ENCODE data around the gene MEGF6. TPM values are rescaled to one million over a fixed set of nuclear protein-coding genes. Genes with fewer than 3 reads are reported as not detected.

The MEGF6 gene
- total RNA-seq, 4 donors from 2014 or later, result 66.7 to 120 (median 74.5) TPM

GRCh38 chr1:3630914-3631313 is 19.6 kb upstream of the MEGF6 start:
- no peak for TF ChIP-seq EP300 (IDR thresholded peaks at IDR 0.05)
- WGBS, result 69% methylated on average over 8 of the region's 9 CpGs

GRCh38 chr1:3630161-3630611 is 18.9 kb upstream of the MEGF6 start:
- DNase-seq (ENCODE audit: low spot score in 2 of 2), result no peak
- Histone ChIP-seq H3K9me3 (no peaks in the 10 kb centered on the region), H3K4me1 (peaks cover 13% of the 10 kb centered on the region), H3K27ac (no peak overlapping the region), H3K36me3 (peaks cover 84% of the 10 kb centered on the region), H3K27me3 (no peaks in the 10 kb centered on the region), H3K4me3 (no peak overlapping the region)
- no peak for TF ChIP-seq POLR2AphosphoS5 (IDR thresholded peaks at IDR 0.05)
- no peak for TF ChIP-seq POLR2A (IDR thresholded peaks at IDR 0.05)
- TF ChIP-seq EP300 (IDR thresholded peaks at IDR 0.05), result no peak
- TF ChIP-seq CTCF (IDR thresholded peaks at IDR 0.05), result no peak
- 64% methylated on average over 6 of the region's 11 CpGs for WGBS

More at GRCh38 chr1:3630914-3631313, 19.6 kb upstream of the MEGF6 start:
- H3K4me1 ChIP-seq, result peaks cover 6% of the 10 kb centered on the region
- no peaks in the 10 kb centered on the region for H3K9me3 ChIP-seq
- H3K4me3 ChIP-seq, result no peak overlapping the region
- no peak overlapping the region for H3K27ac ChIP-seq
- peaks cover 91% of the 10 kb centered on the region for H3K36me3 ChIP-seq
- no peaks in the 10 kb centered on the region for H3K27me3 ChIP-seq
- no peak for DNase-seq (ENCODE audit: low spot score in 2 of 2)

- Histone ChIP-seq H3K4me1 (peaks cover 14% of the 10 kb centered on the region), H3K9me3 (no peaks in the 10 kb centered on the region), H3K27ac (no peak overlapping the region), H3K36me3 (peaks cover 79% of the 10 kb centered on the region), H3K27me3 (no peaks in the 10 kb centered on the region), H3K4me3 (no peak overlapping the region)
- DNase-seq (ENCODE audit: low spot score in 2 of 2), result no peak
- no peak for TF ChIP-seq POLR2A (IDR thresholded peaks at IDR 0.05)
- no peak for TF ChIP-seq POLR2AphosphoS5 (IDR thresholded peaks at IDR 0.05)
- no peak for TF ChIP-seq EP300 (IDR thresholded peaks at IDR 0.05)
- TF ChIP-seq CTCF (IDR thresholded peaks at IDR 0.05), result no peak
- 79% methylated on average over 15 of the region's 16 CpGs for WGBS
These were observed 18.4 kb upstream of the MEGF6 start for GRCh38 chr1:3629561-3630160.

- WGBS, result 89% methylated on average over 9 of the region's 10 CpGs
- DNase-seq (ENCODE audit: low spot score in 2 of 2), result no peak
- H3K4me1 ChIP-seq, result peaks cover 23% of the 10 kb centered on the region
- H3K36me3 ChIP-seq, result peaks cover 67% of the 10 kb centered on the region
- H3K4me3 ChIP-seq, result no peak overlapping the region
- H3K27ac ChIP-seq, result no peak overlapping the region
- TF ChIP-seq EP300 (IDR thresholded peaks at IDR 0.05), result no peak
- no peak for TF ChIP-seq CTCF (IDR thresholded peaks at IDR 0.05)
- no peak for TF ChIP-seq POLR2A (IDR thresholded peaks at IDR 0.05)
- TF ChIP-seq POLR2AphosphoS5 (IDR thresholded peaks at IDR 0.05), result no peak
- no peaks in the 10 kb centered on the region for H3K27me3 ChIP-seq
- no peaks in the 10 kb centered on the region for H3K9me3 ChIP-seq
These were observed 17.1 kb upstream of the MEGF6 start for GRCh38 chr1:3628445-3628844.

- no peaks in the 10 kb centered on the region for H3K9me3 ChIP-seq
- H3K27me3 ChIP-seq, result no peaks in the 10 kb centered on the region
- peaks cover 59% of the 10 kb centered on the region for H3K36me3 ChIP-seq
- DNase-seq (ENCODE audit: low spot score in 2 of 2), result no peak
- WGBS, result 96% methylated on average over 26 of the region's 26 CpGs
- H3K4me3 ChIP-seq, result no peak overlapping the region
- H3K4me1 ChIP-seq, result peaks cover 30% of the 10 kb centered on the region
- H3K27ac ChIP-seq, result no peak overlapping the region
- TF ChIP-seq POLR2AphosphoS5 (IDR thresholded peaks at IDR 0.05) (no peak), POLR2A (IDR thresholded peaks at IDR 0.05) (no peak), CTCF (IDR thresholded peaks at IDR 0.05) (no peak), EP300 (IDR thresholded peaks at IDR 0.05) (no peak)
These were observed 16.4 kb upstream of the MEGF6 start for GRCh38 chr1:3627515-3628253.

Measured in suprapubic skin (tissue), 4 donors.